Measurements from ENCODE around the gene ANKMY1.
"Not testable (repeated sequence)": the region's sequence is repeated elsewhere in the genome, so short reads cannot be mapped to it uniquely, and the experiment has no call there.

ANKMY1 gene

GRCh38 chr2:240571314-240571973, 13.7 kb upstream of the ANKMY1 start:
- no peak for DNase-seq
- in situ Hi-C loops (cut with MboI; ENCODE audit: low pct_unique_long_range_greater_than_20kb, low sequenced_read_pairs), result no loop called here

DNA sequence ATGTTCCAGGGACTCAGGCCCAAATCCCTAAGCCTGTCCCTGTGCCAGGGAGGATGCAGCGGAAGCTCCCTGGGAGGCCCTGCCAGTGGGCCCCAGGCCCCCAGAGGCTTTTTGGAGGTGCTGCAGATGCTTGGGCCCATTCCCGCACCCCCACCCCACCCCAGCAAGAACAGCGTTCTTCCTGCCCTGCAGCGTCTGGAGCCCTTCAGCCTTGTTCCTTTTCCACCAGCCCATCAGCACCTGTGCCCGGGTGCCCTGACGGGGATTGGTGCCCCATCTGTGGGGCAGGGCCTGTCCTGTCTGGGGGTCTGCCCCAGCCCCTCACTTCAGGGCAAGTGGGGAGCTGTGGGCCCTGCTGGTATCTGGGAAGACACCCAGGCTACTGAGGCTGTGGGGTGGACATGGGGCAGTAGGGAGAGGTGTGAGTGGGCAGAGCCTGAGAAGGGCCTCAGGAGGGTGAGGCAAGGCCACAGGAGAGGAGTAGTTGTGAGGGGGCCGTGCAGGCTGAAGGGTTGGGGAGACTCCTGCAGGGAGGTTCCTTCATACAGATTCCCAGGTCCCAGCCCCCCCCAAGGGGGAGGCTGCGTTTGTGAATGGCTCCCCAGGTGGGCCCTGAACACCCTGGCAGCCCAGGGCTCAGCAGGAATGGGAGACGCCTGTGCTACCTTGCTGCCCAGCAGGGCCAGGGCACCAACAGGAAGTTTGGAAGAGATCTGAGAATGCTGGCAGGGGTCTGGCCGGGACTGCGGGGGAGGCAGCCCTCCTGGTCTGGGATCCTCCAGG, 12.9 kb upstream of the ANKMY1 start:
- in situ Hi-C loops (cut with MboI; ENCODE audit: low pct_unique_long_range_greater_than_20kb, low sequenced_read_pairs), result no loop called here
- DNase-seq, result no peak

DNA sequence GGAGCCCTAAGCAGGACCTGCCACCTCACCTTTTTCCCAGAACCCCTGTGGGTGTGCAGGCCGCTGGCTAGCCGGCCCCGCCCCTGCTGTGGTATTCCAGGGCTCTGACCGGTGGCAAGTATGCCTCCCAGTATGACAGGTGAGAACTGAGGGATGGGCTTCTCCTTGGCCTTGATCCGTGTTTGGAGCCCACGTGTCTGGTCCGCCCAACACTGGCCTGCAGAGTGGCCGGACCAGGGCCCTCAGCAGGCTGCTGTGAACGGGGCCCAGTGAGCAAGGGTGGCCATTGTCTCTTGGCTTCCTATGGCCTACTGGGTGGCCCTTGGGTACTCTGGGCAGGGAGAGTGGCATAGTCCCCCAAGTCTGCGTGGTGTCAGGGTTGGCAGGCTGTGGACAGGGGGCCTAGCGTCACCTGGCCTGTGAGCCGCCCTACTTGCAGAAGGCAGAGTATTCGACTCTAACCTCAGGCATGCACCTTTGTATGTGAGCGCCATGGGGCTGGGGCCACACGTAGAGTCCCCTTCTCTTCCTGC, 12.3 kb upstream of the ANKMY1 start:
- DNase-seq, result no peak
- in situ Hi-C loops (cut with MboI; ENCODE audit: low pct_unique_long_range_greater_than_20kb, low sequenced_read_pairs), result no loop called here

DNA sequence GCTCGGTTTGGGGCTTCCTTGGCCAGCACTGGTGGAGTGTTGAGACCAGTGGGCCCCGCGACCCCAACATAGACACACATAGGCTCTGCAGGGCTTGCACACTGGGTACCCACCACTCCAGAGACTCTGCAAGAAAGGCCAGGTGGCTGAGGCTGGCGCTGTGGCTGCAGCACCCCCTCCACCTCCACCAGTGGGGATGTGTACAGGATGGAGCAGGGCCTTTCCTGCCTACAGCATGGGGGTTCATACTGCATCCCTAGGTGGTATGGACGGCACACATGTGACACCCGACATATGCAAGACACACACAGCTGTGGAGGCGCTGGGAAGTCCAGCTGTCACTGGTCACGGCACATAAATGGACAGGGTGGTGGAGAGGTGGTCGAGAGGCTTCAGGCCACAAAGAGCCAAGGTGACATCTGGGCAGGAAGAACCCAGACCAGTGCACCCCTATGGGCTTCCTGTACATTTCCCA, 11.8 kb upstream of the ANKMY1 start:
- DNase-seq, result no peak
- in situ Hi-C loops (cut with MboI; ENCODE audit: low pct_unique_long_range_greater_than_20kb, low sequenced_read_pairs), result no loop called here

GRCh38 chr2:240568678-240569522, 11.1 kb upstream of the ANKMY1 start:
- DNase-seq, result peak; percentile 39
- in situ Hi-C loops (cut with MboI; ENCODE audit: low pct_unique_long_range_greater_than_20kb, low sequenced_read_pairs), result no loop called here

DNA sequence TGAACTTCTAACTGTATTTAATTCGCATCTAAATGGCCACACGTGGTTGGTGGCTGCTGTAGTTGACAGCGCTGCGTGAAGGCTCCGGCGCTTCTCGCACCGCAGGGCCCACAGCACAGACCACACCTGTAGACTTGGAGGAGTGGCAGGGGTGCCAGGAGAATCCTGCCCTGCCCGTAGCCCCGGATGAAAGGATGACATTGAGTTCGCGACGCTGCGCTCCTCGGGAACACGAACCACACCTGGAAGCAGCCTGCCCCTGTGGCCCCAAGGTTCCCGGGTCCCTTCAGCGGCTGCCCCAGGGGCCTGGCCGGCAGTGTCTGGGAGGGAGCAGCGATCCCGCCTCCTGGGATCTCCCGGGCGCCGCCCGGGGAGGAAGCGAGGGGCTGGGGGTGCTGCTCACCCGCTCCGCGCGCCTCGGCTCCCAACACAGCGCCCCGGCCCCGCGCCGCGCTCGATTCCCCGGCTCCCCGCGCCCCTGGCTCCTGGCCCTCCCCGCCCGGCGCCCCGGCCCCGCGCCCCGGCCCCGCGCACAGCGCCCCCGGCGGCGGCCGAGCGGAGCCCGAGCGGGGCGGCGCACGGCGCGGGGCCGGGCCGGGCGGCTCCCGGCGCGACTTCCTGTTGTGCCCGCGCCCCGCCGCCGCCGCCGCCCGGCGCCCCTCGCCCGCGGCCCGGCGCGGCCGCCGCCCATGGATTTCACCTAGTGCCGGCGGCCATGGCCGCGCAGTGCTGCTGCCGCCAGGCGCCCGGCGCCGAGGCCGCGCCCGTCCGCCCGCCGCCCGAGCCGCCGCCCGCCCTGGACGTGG, 10.3 kb upstream of the ANKMY1 start, which contains the start of gene RNPEPL1:
Gene RNPEPL1, plus strand, starts transcription at position 613 of the 806 bp plus-strand sequence. Its CDS starts 103 bp downstream, at position 716.
- peak; percentile 52 for DNase-seq
- in situ Hi-C loops (cut with MboI; ENCODE audit: low pct_unique_long_range_greater_than_20kb, low sequenced_read_pairs), result no loop called here

- in situ Hi-C loops (cut with MboI; ENCODE audit: low pct_unique_long_range_greater_than_20kb, low sequenced_read_pairs), result no loop called here
- DNase-seq, result peak; percentile 20
Measured at GRCh38 chr2:240567137-240567871, 9.5 kb upstream of the ANKMY1 start.

DNA sequence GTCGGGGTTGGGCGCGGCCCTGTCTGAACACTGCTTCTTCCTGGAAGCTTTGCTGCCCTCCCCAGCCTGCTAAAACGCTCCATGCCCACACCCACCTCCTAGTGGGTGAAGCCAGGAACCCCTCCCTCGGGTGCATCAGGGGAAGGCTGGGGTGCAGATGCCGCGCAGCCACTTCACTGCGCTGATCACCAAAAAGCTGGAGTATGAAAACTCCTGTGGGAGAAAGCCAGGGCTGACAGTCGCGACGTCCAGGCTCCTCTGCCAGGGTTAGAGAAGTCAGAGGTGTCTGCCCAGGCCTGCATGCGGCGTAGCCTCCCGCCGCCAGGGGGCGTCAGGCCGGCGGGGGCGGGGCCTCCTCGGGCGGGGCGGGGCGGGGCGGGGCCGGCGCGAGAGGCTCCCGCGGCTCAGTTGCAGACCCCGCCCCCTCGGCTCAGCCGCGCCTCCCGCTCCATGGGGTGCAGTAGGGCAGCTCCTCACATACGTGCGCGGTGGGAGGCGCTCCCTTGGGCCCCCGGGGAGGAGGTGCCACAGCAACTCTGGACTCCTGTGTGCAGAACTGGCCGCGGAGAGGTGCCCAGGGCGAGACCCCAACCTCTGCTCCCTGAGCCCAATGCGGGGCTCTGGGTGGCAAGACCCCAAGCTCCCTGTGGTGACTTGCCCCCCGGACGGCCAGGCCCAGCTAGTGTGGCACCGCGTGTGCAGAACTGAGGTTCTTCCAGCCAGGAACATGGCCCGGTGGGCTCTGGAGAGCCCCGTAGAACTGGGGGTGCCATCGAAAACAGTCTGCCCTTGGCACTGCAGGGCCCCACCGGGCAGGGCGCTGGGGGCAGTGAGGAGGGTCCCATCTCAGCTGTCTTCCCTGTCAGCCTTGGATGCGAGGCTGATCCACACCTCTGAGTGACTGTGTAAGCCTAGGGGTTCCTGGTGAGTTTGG, 8.7 kb upstream of the ANKMY1 start:
- in situ Hi-C loops (cut with MboI; ENCODE audit: low pct_unique_long_range_greater_than_20kb, low sequenced_read_pairs), result no loop called here
- DNase-seq, result peak; percentile 80

- peak; percentile 98 for DNase-seq
- in situ Hi-C loops (cut with MboI; ENCODE audit: low pct_unique_long_range_greater_than_20kb, low sequenced_read_pairs), result no loop called here
Measured at GRCh38 chr2:240565333-240566202, 7.8 kb upstream of the ANKMY1 start.

- in situ Hi-C loops (cut with MboI; ENCODE audit: low pct_unique_long_range_greater_than_20kb, low sequenced_read_pairs), result no loop called here
- DNase-seq, result no peak
Measured at GRCh38 chr2:240564561-240565332, 7.0 kb upstream of the ANKMY1 start.

DNA sequence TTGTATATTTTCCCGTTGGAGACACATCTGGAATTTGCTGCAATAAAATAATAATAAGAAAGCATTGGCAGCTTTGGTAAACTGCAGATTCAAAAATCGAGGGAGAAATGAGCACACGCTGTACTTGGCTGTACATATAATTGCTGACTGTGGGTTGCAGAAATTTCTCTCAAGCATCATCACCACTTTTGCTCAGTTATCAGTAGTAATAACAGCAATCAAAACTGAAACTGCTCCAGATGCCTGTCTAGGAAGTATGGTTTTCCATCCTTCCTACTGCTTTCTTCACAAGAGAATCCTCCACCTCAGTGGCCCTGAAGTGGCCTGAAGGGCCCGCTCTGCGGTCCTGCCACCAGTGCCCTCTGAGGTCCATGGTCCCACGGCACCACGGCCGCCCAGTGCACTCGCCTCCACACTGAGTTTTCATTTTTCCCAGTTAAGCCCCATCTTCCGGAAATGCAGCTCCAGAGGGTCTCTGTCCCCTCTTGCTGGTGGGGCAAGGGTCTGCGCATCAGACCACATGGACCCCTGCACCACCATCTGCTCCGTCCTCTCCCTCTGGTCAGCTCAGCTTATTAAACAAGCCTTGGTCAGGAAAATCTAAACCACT, 6.3 kb upstream of the ANKMY1 start:
- DNase-seq, result no peak

DNA sequence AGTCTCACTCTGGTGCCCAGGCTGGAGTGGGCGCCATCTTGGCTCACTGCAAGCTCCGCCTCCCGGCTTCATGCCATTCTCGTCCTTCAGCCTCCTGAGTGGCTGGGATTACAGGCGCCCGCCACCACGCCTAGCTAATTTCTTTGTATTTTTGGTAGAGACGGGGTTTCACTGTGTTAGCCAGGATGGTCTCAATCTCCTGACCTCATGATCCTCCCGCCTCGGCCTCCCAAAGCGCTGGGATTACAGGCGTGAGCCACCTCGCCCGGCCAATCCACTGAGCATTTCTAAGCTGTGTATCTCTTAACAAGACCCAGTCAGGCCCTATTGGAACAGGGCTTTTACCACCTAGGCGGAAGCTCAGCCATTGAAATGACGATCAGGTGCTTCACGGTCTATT, 5.4 kb upstream of the ANKMY1 start:
- in situ Hi-C loops (cut with MboI; ENCODE audit: low pct_unique_long_range_greater_than_20kb, low sequenced_read_pairs); DNase-seq: not testable (repeated sequence)

More for the DNA sequence above, 6.3 kb upstream of the ANKMY1 start:
- in situ Hi-C loops (cut with MboI; ENCODE audit: low pct_unique_long_range_greater_than_20kb, low sequenced_read_pairs), result no loop called here

- in situ Hi-C loops (cut with MboI; ENCODE audit: low pct_unique_long_range_greater_than_20kb, low sequenced_read_pairs), result no loop called here
- DNase-seq, result no peak
Measured at GRCh38 chr2:240561325-240561971, 3.7 kb upstream of the ANKMY1 start.

- in situ Hi-C loops (cut with MboI; ENCODE audit: low pct_unique_long_range_greater_than_20kb, low sequenced_read_pairs), result no loop called here
- peak; percentile 96 for DNase-seq
Measured at GRCh38 chr2:240560480-240561324, 2.9 kb upstream of the ANKMY1 start.
